Keratinocyte (primary cell): Measurements from ENCODE around the gene STARD4. TPM values are rescaled to one million over a fixed set of nuclear protein-coding genes. Genes with fewer than 3 reads are reported as not detected.

ENCODE experiments used
- DNase-seq: peaks from one replicate; pipeline ENCODE4 v3.0.0-alpha.2; 2011; ENCODE audit warnings: low read depth, missing footprints, low spot score
- FAIRE-seq: peaks from 2 replicates; lab custom pipeline; 2011; peaks lifted over from hg19 to GRCh38; lab: Jason Lieb, UNC
- H2AFZ ChIP-seq: 2 replicates; pipeline ENCODE4 v1.6.0; 2012; ENCODE audit warnings: low read length, control low read depth, inconsistent platforms; ENCODE audit not compliant: control insufficient read depth
- H3K27ac ChIP-seq: 2 replicates; pipeline ENCODE4 v1.5.1; 2011; ENCODE audit warnings: low read length; ENCODE audit not compliant: control insufficient read depth, insufficient read depth
- H3K27me3 ChIP-seq: 3 replicates; pipeline ENCODE4 v1.6.0; 2011; ENCODE audit warnings: low read length; ENCODE audit not compliant: control insufficient read depth, insufficient read depth; ENCODE audit errors: extremely low read depth
- H3K36me3 ChIP-seq, 2 experiments: 2 replicates in 1 of 2; 3 replicates in 1 of 2; pipeline ENCODE4 v1.5.1; 2011; ENCODE audit warnings: low read length in 2 of 2, mild to moderate bottlenecking in 1 of 2; ENCODE audit not compliant: control insufficient read depth in 2 of 2, insufficient read depth in 2 of 2; ENCODE audit errors: extremely low read depth in 1 of 2
- H3K4me1 ChIP-seq: 3 replicates; pipeline ENCODE4 v1.5.1; 2011; ENCODE audit warnings: low read length; ENCODE audit not compliant: control insufficient read depth, insufficient read depth; ENCODE audit errors: extremely low read depth
- H3K4me2 ChIP-seq: 3 replicates; pipeline ENCODE4 v1.6.0; 2011; ENCODE audit warnings: low read depth, low read length; ENCODE audit not compliant: control insufficient read depth, insufficient read depth; ENCODE audit errors: extremely low read depth
- H3K4me3 ChIP-seq, 3 experiments: fragments of 200-600 bp in 1 of 3; sonication (generic) in 1 of 3; 2 replicates in 2 of 3; 3 replicates in 1 of 3; pipeline ENCODE4 v1.5.1; 2011 to 2016; ENCODE audit warnings: low read length in 3 of 3, mild to moderate bottlenecking in 3 of 3, control low read depth in 2 of 3, inconsistent platforms in 1 of 3, low read depth in 1 of 3, mixed read lengths in 1 of 3, mixed run types in 1 of 3, moderate library complexity in 1 of 3; ENCODE audit not compliant: control insufficient read depth in 2 of 3, insufficient read depth in 2 of 3; ENCODE audit errors: extremely low read depth in 1 of 3
- H3K79me2 ChIP-seq: 2 replicates; pipeline ENCODE4 v1.6.0; 2012; ENCODE audit warnings: low read length; ENCODE audit not compliant: control insufficient read depth, insufficient read depth
- H3K9ac ChIP-seq: 3 replicates; pipeline ENCODE4 v1.6.0; 2011; ENCODE audit warnings: low read length; ENCODE audit not compliant: control insufficient read depth, insufficient read depth; ENCODE audit errors: extremely low read depth
- H3K9me1 ChIP-seq: 3 replicates; pipeline ENCODE4 v1.6.0; 2011; ENCODE audit warnings: low read length; ENCODE audit not compliant: control insufficient read depth, insufficient read depth; ENCODE audit errors: extremely low read depth
- H3K9me3 ChIP-seq: 2 replicates; pipeline ENCODE4 v1.5.1; 2012; ENCODE audit warnings: low read depth, low read length; ENCODE audit not compliant: control insufficient read depth
- H4K20me1 ChIP-seq: 3 replicates; pipeline ENCODE4 v1.6.0; 2011; ENCODE audit warnings: low read length; ENCODE audit not compliant: control insufficient read depth, insufficient read depth; ENCODE audit errors: extremely low read depth
- EZH2 ChIP-seq: IDR thresholded peaks from one replicate; pipeline ENCODE4 v1.6.1; 2012; ENCODE audit warnings: inconsistent platforms, mild to moderate bottlenecking, low read length, moderate library complexity
- dilution Hi-C: fragments of 300-500 bp; cut with MboI; formaldehyde crosslinking; loops from one replicate; pipeline ENCODE4 v1.7.0; 2020; ENCODE audit warnings: low sequenced_read_pairs; ENCODE audit not compliant: extremely low pct_ligation_motif_present
- polyA plus RNA-seq, 5 experiments: library from polyadenylated mRNA; depleted of rRNA in 3 of 5; stranded (reverse) in 3 of 5; stranded (forward) in 1 of 5; unstranded in 1 of 5; fragments of >200 nt; gene quantifications; 1 replicate in 1 of 5; 2 replicates in 3 of 5; 3 replicates in 1 of 5; pipeline versions ENCODE4 v1.2.1 to v1.2.3, GENCODE V29; 2011 to 2012; ENCODE audit warnings: missing spikeins in 2 of 5, low read depth in 1 of 5, low replicate concordance in 1 of 5
- TF ChIP-seq, protein P1 (sequence below), 3 experiments: IDR thresholded peaks in 1 of 3; conservative IDR thresholded peaks in 1 of 3; optimal IDR thresholded peaks in 1 of 3; 2 replicates in 2 of 3; 3 replicates in 1 of 3; pipeline versions ENCODE3 to v1.5.1; 2011; ENCODE audit warnings: low read length in 3 of 3, mild to moderate bottlenecking in 3 of 3, moderate library complexity in 2 of 3, control low read depth in 1 of 3, inconsistent platforms in 1 of 3; ENCODE audit not compliant: insufficient read depth in 2 of 3; ENCODE audit errors: extremely low read depth in 1 of 3

The STARD4 gene
- polyA plus RNA-seq, 1 donor (not counting 4 experiments of a cell fraction or from before 2014, with no cell fraction given): 86.4 TPM

DNA sequence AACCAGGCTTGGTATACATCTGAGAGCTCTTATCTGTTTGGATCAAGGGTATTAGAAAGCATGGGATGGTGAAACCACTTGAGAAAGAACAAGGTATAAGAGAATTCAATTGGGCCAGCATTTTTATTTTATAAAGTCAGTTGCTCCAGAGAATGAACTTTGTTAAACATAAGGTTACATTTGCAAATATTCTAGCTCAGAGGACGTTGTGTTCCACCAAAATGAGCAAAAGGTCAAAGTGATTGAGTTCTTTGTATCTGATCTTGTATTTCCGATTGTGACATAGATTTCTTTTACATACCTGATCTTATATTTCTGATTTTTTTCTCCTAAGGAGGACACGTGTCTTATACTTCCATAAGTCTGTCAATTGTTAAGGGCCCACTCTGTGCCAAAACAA lies 8.6 kb upstream of the STARD4 start:
- no peak for FAIRE-seq

DNA sequence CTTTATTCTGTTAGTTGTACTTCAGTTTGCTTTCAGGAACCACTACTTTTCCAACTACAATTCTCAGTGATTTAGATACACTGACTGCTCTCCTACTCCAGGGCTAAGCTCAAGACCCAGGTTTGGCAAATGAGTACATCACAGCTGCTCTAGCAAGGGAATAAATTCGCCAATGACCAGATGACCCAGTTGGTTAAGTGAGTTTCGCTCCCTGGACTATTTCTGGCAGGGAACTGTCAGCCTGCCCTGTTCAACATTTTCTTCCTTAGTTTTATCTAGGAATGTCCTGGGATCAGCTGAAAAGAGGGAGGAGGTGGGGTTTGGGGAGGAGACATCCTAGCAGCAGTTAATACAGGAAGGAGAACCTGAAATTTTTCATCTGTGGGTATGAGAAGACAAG lies 6.4 kb upstream of the STARD4 start:
- no peak for DNase-seq
- no peaks in the 10 kb centered on the region for H3K9me3 ChIP-seq
- FAIRE-seq: no peak
- no peaks in the 10 kb centered on the region for H3K36me3 ChIP-seq
- dilution Hi-C loops: no loop called here
- H3K9me1 ChIP-seq: no peaks in the 10 kb centered on the region
- no peak overlapping the region for H3K27ac ChIP-seq
- H3K9ac ChIP-seq: no peak overlapping the region
- H3K4me1 ChIP-seq: peaks cover under 1% of the 10 kb centered on the region
- no peak overlapping the region for H2AFZ ChIP-seq
- no peaks in the 10 kb centered on the region for H4K20me1 ChIP-seq
- TF ChIP-seq, protein P1, sequence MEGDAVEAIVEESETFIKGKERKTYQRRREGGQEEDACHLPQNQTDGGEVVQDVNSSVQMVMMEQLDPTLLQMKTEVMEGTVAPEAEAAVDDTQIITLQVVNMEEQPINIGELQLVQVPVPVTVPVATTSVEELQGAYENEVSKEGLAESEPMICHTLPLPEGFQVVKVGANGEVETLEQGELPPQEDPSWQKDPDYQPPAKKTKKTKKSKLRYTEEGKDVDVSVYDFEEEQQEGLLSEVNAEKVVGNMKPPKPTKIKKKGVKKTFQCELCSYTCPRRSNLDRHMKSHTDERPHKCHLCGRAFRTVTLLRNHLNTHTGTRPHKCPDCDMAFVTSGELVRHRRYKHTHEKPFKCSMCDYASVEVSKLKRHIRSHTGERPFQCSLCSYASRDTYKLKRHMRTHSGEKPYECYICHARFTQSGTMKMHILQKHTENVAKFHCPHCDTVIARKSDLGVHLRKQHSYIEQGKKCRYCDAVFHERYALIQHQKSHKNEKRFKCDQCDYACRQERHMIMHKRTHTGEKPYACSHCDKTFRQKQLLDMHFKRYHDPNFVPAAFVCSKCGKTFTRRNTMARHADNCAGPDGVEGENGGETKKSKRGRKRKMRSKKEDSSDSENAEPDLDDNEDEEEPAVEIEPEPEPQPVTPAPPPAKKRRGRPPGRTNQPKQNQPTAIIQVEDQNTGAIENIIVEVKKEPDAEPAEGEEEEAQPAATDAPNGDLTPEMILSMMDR (optimal IDR thresholded peaks at IDR 0.05 in 1 of 3, IDR thresholded peaks at IDR 0.05 in 1 of 3, conservative IDR thresholded peaks at IDR 0.05 in 1 of 3; ENCODE audit: extremely low read depth in 1 of 3, insufficient read depth in 2 of 3, low read length in 3 of 3): no peak
- H3K4me3 ChIP-seq: no peak overlapping the region
- no peak overlapping the region for H3K4me2 ChIP-seq
- H3K27me3 ChIP-seq: no peaks in the 10 kb centered on the region
- no peaks in the 10 kb centered on the region for H3K79me2 ChIP-seq

More for the DNA sequence above, 8.6 kb upstream of the STARD4 start:
- Histone ChIP-seq H3K79me2 (no peaks in the 10 kb centered on the region), H3K4me2 (no peak overlapping the region), H3K27ac (no peak overlapping the region), H3K36me3 (no peaks in the 10 kb centered on the region), H3K9me3 (no peaks in the 10 kb centered on the region), H2AFZ (no peak overlapping the region), H3K9me1 (no peaks in the 10 kb centered on the region), H3K4me1 (no peaks in the 10 kb centered on the region), H4K20me1 (no peaks in the 10 kb centered on the region), H3K27me3 (no peaks in the 10 kb centered on the region), H3K9ac (no peak overlapping the region), H3K4me3 (no peak overlapping the region)
- dilution Hi-C loops: no loop called here
- no peak for DNase-seq
- TF ChIP-seq, protein P1 (optimal IDR thresholded peaks at IDR 0.05 in 1 of 3, IDR thresholded peaks at IDR 0.05 in 1 of 3, conservative IDR thresholded peaks at IDR 0.05 in 1 of 3; ENCODE audit: extremely low read depth in 1 of 3, insufficient read depth in 2 of 3, low read length in 3 of 3): no peak
- no peak for TF ChIP-seq EZH2
